HepG2 (cell line): ENCODE results near the gene NOSTRIN. TPM values are rescaled to one million over a fixed set of nuclear protein-coding genes. Genes with fewer than 3 reads are reported as not detected.
"Not testable (repeated sequence)": the region's sequence is repeated elsewhere in the genome, so short reads cannot be mapped to it uniquely, and the experiment has no call there.

Experiments used
- ATAC-seq: fragments of 200-7000 bp; cut with Tn5 transposase; 3 replicates; pipeline ENCODE4 v1.9.1; 2020; ENCODE audit warnings: mild to moderate bottlenecking, moderate library complexity
- BruUV-seq: library from RNA; stranded (reverse); fragments of 400-500 nt; replicated peaks from 2 replicates; lab custom pipeline; 2021; lab: Mats Ljungman, UMichigan
- CTCF ChIA-PET: fragments of 300-600 bp; formaldehyde crosslinking; extraction: SDS; loops from one replicate; lab custom pipeline; 2021; ENCODE audit warnings: low total read pairs, inconsistent platforms, low intra/inter-chr PET ratio; lab: Yijun Ruan, JAX
- POLR2A ChIA-PET: fragments of 350-600 bp; sonication (Branson Sonifier 250); formaldehyde crosslinking; loops from one replicate; lab custom pipeline; 2020; ENCODE audit warnings: antibody characterized with exemption, inconsistent platforms; lab: Yijun Ruan, JAX
- DNase-seq: peaks from one replicate; pipeline ENCODE4 v3.0.0-alpha.2; 2015; ENCODE audit warnings: low spot score
- FAIRE-seq: peaks from 3 replicates; lab custom pipeline; 2011; peaks lifted over from hg19 to GRCh38; lab: Jason Lieb, UNC
- H2AFZ ChIP-seq: one replicate; pipeline ENCODE4 v1.6.1; 2011; ENCODE audit warnings: low read length, inconsistent platforms
- H3K27ac ChIP-seq: fragments of 300-600 bp; 3 replicates; pipeline ENCODE4 v1.8.0; 2011; ENCODE audit warnings: mixed run types, mild to moderate bottlenecking, mixed read lengths, low read length, inconsistent platforms; ENCODE audit not compliant: insufficient read depth; ENCODE audit errors: extremely low read length
- H3K27me3 ChIP-seq, 2 experiments: fragments of 200-600 bp in 1 of 2; 2 replicates in 1 of 2; 3 replicates in 1 of 2; pipeline versions ENCODE4 v1.6.0 to v1.8.0; 2011; ENCODE audit warnings: low read length in 2 of 2, mild to moderate bottlenecking in 2 of 2, moderate library complexity in 2 of 2, inconsistent platforms in 1 of 2; ENCODE audit not compliant: insufficient read depth in 2 of 2, control insufficient read depth in 1 of 2
- H3K36me3 ChIP-seq, 2 experiments: fragments of 200-600 bp in 1 of 2; replicated peaks in 1 of 2; 2 replicates in 1 of 2; 3 replicates in 1 of 2; pipeline versions ENCODE4 v1.5.1 to v1.8.0; 2011; ENCODE audit warnings: low read length in 2 of 2, inconsistent platforms in 1 of 2; ENCODE audit not compliant: insufficient read depth in 2 of 2, control insufficient read depth in 1 of 2
- H3K4me1 ChIP-seq: 2 replicates; pipeline ENCODE4 v1.5.1; 2012; ENCODE audit warnings: low read length, inconsistent platforms; ENCODE audit not compliant: insufficient read depth
- H3K4me2 ChIP-seq: 2 replicates; pipeline ENCODE4 v1.6.0; 2011; ENCODE audit warnings: low read depth, low read length, inconsistent platforms
- H3K4me3 ChIP-seq, 3 experiments: fragments of 200-600 bp in 1 of 3; sonication (generic), shearing (Covaris generic) in 1 of 3; replicated peaks in 1 of 3; 2 replicates each; pipeline ENCODE4 v1.5.1; 2011 to 2016; ENCODE audit warnings: low read length in 3 of 3, inconsistent platforms in 2 of 3, low read depth in 2 of 3, mild to moderate bottlenecking in 2 of 3, control low read depth in 1 of 3, mixed read lengths in 1 of 3; ENCODE audit not compliant: insufficient read depth in 1 of 3
- H3K79me2 ChIP-seq: one replicate; pipeline ENCODE4 v1.6.1; 2011; ENCODE audit warnings: low read length, inconsistent platforms; ENCODE audit not compliant: insufficient read depth
- H3K9ac ChIP-seq: 2 replicates; pipeline ENCODE4 v1.6.0; 2011; ENCODE audit warnings: mild to moderate bottlenecking, low read depth, low read length, inconsistent platforms; ENCODE audit not compliant: insufficient read depth
- H3K9me3 ChIP-seq: 2 replicates; pipeline ENCODE4 v1.5.1; 2012; ENCODE audit warnings: mild to moderate bottlenecking, low read length
- H4K20me1 ChIP-seq: 2 replicates; pipeline ENCODE4 v1.6.0; 2011; ENCODE audit warnings: inconsistent platforms, mild to moderate bottlenecking, low read length, moderate library complexity; ENCODE audit not compliant: insufficient read depth
- CREB1 ChIP-seq, 2 experiments: fragments of 450-650 bp in 1 of 2; IDR thresholded peaks; 2 replicates each; pipeline ENCODE4 v1.6.1; 2016 to 2017; ENCODE audit warnings: control low read depth in 1 of 2, mild to moderate bottlenecking in 1 of 2, missing compliant biosample characterization in 1 of 2, missing genetic modification characterization in 1 of 2
- MIXL1 ChIP-seq: IDR thresholded peaks from 2 replicates; pipeline ENCODE4 v1.6.1; 2016
- WGBS: methylation state at CpG from one replicate; pipeline ENCODE4 v1.1.6; 2017; ENCODE audit warnings: low lambda C conversion rate; 5-methylcytosine and 5-hydroxymethylcytosine counted together
- in situ Hi-C: cut with HindIII; loops from 2 replicates; pipeline ENCODE4 v1.10.0; 2017; ENCODE audit warnings: low pct_unique_long_range_greater_than_20kb; ENCODE audit not compliant: extremely low pct_ligation_motif_present
- intact Hi-C: fragments of 100-400 bp; cut with micrococcal nuclease; formaldehyde crosslinking; loops from one replicate; pipeline ENCODE4 v1.10.0; 2022; ENCODE audit not compliant: unreplicated experiment
- polyA plus RNA-seq, 8 experiments: library from polyadenylated mRNA; depleted of rRNA in 3 of 8; stranded (reverse) in 7 of 8; unstranded in 1 of 8; fragments of >200 nt; fragmentation: Illumina TruSeq in 4 of 8; extraction: Trizol in 4 of 8; gene quantifications; 2 replicates each; pipeline versions ENCODE4 v1.2.1 to v1.2.3, GENCODE V29; 2011 to 2016; ENCODE audit warnings: low read depth in 4 of 8, missing spikeins in 1 of 8, mixed read lengths in 1 of 8; ENCODE audit not compliant: insufficient read depth in 1 of 8
- total RNA-seq, 5 experiments: library from RNA; depleted of rRNA; stranded (reverse); fragments of >200 nt; fragmentation: Illumina TruSeq; extraction: Trizol; gene quantifications; 2 replicates each; pipeline ENCODE4 v1.2.3, GENCODE V29; 2016; ENCODE audit warnings: low read depth in 1 of 5

NOSTRIN gene
- total and polyA plus RNA-seq, 2 of the 13 experiments (the other 11 are each of a cell fraction or from before 2014, with no cell fraction given), result 0.22 TPM

DNA sequence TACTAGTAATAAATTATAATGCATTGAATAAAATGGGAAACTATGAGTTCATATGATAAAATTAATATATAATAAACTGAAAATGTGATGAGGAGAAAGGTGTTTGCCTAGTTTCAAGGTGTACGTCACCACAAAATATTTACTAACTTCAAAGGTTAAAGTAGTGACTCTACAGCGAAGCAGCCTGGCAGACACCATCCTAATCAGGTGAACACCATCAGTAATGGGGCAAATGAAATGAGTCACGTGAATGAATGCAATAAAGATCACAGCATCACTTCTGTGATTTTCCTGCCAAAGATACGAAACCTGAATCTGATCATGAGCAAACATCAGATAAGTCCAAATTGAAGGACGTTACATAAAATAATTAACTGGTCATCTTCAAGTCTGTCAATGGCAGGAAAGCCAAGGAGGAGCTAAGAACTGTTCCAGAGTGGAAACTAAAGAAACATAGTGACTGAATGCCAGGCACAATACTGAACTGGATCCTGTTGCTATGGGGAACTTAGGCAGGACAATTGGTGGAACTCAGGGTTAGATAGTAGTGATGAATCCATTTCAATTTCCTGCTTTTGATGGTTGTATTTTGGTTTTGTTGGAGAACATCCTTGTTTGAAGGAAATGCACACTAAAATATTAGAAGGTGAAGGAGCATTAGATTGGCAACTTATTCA lies 12.1 kb upstream of the NOSTRIN start:
- H3K27me3 ChIP-seq, result no peaks in the 10 kb centered on the region
- no peaks in the 10 kb centered on the region for H3K36me3 ChIP-seq
- H3K9ac ChIP-seq, result no peak overlapping the region
- FAIRE-seq (peak; percentile 43), ATAC-seq (no peak), DNase-seq (no peak)
- BruUV-seq, result no TSS peak
- POLR2A ChIA-PET, result no interaction called here
- no peaks in the 10 kb centered on the region for H3K9me3 ChIP-seq
- no peaks in the 10 kb centered on the region for H3K4me1 ChIP-seq
- in situ Hi-C loops, result no loop called here
- 25% methylated on average over 5 of the region's 5 CpGs for WGBS
- CTCF ChIA-PET, result no interaction called here
- intact Hi-C loops, result no loop called here
- H3K4me3 ChIP-seq, result no peak overlapping the region
- H3K27ac ChIP-seq, result no peak overlapping the region
- H3K4me2 ChIP-seq, result no peak overlapping the region
- H2AFZ ChIP-seq, result no peak overlapping the region
- H3K79me2 ChIP-seq, result no peaks in the 10 kb centered on the region
- H4K20me1 ChIP-seq, result no peaks in the 10 kb centered on the region
- TF ChIP-seq CREB1 (IDR thresholded peaks at IDR 0.05) (0 out of 2 replicates have a peak, but pooled peaks have one; percentile 13), CREB1 (CRISPR knock-in tag; IDR thresholded peaks at IDR 0.05) (no peak), MIXL1 (CRISPR knock-in tag) (no peak)

DNA sequence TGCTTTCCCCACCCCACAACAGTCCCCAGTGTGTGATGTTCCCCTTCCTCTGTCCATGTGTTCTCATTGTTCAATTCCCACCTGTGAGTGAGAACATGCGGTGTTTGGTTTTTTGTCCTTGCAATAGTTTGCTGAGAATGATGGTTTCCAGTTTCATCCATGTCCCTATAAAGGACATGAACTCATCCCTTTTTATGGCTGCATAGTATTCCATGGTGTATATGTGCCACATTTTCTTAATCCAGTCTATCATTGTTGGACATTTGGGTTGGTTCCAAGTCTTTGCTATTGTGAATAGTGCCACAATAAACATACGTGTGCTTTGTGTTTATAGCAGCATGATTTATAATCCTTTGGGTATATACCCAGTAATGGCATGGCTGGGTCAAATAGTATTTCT lies 11.3 kb upstream of the NOSTRIN start:
- CTCF ChIA-PET, H3K27ac ChIP-seq, H3K9ac ChIP-seq, H3K27me3 ChIP-seq, H2AFZ ChIP-seq, H4K20me1 ChIP-seq, in situ Hi-C loops, H3K4me3 ChIP-seq, FAIRE-seq, H3K79me2 ChIP-seq, H3K36me3 ChIP-seq, POLR2A ChIA-PET, H3K4me1 ChIP-seq, H3K4me2 ChIP-seq, DNase-seq, H3K9me3 ChIP-seq, BruUV-seq, intact Hi-C loops, ATAC-seq: not testable (repeated sequence)
- WGBS, result 46% methylated on average over 2 of the region's 2 CpGs
